ENCODE measurements around the gene TCF3. TPM values are rescaled to one million over a fixed set of nuclear protein-coding genes. Genes with fewer than 3 reads are reported as not detected.

The TCF3 gene
- total and polyA plus RNA-seq, 10 of the 15 experiments (the other 5 are each of a cell fraction or from before 2014, with no cell fraction given): 6.7 to 282 (median 70.7) TPM

DNA sequence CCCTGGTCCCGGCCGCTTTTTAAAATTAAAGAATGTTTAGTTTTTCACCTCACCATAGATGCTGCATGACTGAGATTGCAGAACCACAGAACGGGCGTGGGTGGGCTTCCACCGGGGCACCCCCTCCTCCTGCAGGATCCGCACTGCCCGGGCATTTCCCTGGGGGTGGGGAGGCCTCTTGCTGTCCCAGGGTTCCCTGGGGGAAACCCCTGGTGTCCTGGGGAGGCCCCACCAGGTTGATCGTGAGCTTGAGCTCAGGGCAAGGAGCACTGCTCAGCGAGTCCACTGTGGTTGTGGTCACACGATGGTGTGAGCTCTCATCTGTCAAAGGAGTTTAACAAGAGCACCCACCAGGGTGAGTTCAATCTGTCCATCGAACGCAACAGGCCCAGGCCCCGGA lies 11.4 kb upstream of the TCF3 start (continued):
- TF ChIP-seq, protein P1, sequence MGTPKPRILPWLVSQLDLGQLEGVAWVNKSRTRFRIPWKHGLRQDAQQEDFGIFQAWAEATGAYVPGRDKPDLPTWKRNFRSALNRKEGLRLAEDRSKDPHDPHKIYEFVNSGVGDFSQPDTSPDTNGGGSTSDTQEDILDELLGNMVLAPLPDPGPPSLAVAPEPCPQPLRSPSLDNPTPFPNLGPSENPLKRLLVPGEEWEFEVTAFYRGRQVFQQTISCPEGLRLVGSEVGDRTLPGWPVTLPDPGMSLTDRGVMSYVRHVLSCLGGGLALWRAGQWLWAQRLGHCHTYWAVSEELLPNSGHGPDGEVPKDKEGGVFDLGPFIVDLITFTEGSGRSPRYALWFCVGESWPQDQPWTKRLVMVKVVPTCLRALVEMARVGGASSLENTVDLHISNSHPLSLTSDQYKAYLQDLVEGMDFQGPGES (IDR thresholded peaks at IDR 0.05): no peak
- TF ChIP-seq NBN (IDR thresholded peaks at IDR 0.05) (peak; percentile 65; the same call in 1 of the 2 replicates), SMC3 (IDR thresholded peaks at IDR 0.05; ENCODE audit: borderline replicate concordance, low read length) (no peak), POLR2A (IDR thresholded peaks at IDR 0.05; ENCODE audit: low read depth, low read length) (no peak), NFXL1 (IDR thresholded peaks at IDR 0.05; ENCODE audit: borderline replicate concordance) (no peak), TARDBP (IDR thresholded peaks at IDR 0.05; ENCODE audit: borderline replicate concordance) (no peak), ESRRA (IDR thresholded peaks at IDR 0.05; ENCODE audit: low read length) (no peak), CBFB (IDR thresholded peaks at IDR 0.05; ENCODE audit: low read depth) (peak; percentile 80), SUZ12 (IDR thresholded peaks at IDR 0.05; ENCODE audit: unreplicated experiment) (no peak), ETV6 (conservative IDR thresholded peaks at IDR 0.05 in 1 of 2, IDR thresholded peaks at IDR 0.05 in 1 of 2; ENCODE audit: borderline replicate concordance in 1 of 2, low read depth in 1 of 2) (peak in 1 of 2 experiments; percentile 56; a peak in 1 of 4 replicates), NFIC (IDR thresholded peaks at IDR 0.05; ENCODE audit: low read depth, low read length) (peak; percentile 84), FOXK2 (IDR thresholded peaks at IDR 0.05) (no peak), NRF1 (conservative IDR thresholded peaks at IDR 0.05; ENCODE audit: low read depth, low read length) (no peak), MYC (IDR thresholded peaks at IDR 0.05; ENCODE audit: insufficient read depth, insufficient read length, insufficient replicate concordance, low read length, severe bottlenecking) (no peak), KLF5 (IDR thresholded peaks at IDR 0.05; ENCODE audit: partially characterized antibody) (no peak), NR2F1 (conservative IDR thresholded peaks at IDR 0.05) (no peak; the same call in 1 of the 2 replicates), WRNIP1 (IDR thresholded peaks at IDR 0.05; ENCODE audit: borderline replicate concordance, low read depth, low read length) (no peak), POLR2AphosphoS5 (IDR thresholded peaks at IDR 0.05; ENCODE audit: low read length) (no peak), ZNF207 (IDR thresholded peaks at IDR 0.05; ENCODE audit: borderline replicate concordance) (no peak), BMI1 (IDR thresholded peaks at IDR 0.05; ENCODE audit: borderline replicate concordance) (no peak), TCF3 (IDR thresholded peaks at IDR 0.05; ENCODE audit: borderline replicate concordance, insufficient read depth, low read depth, low read length) (no peak), TCF7 (IDR thresholded peaks at IDR 0.05; ENCODE audit: borderline replicate concordance) (no peak; the same call in 1 of the 2 replicates)
- TF ChIP-seq, protein P2, sequence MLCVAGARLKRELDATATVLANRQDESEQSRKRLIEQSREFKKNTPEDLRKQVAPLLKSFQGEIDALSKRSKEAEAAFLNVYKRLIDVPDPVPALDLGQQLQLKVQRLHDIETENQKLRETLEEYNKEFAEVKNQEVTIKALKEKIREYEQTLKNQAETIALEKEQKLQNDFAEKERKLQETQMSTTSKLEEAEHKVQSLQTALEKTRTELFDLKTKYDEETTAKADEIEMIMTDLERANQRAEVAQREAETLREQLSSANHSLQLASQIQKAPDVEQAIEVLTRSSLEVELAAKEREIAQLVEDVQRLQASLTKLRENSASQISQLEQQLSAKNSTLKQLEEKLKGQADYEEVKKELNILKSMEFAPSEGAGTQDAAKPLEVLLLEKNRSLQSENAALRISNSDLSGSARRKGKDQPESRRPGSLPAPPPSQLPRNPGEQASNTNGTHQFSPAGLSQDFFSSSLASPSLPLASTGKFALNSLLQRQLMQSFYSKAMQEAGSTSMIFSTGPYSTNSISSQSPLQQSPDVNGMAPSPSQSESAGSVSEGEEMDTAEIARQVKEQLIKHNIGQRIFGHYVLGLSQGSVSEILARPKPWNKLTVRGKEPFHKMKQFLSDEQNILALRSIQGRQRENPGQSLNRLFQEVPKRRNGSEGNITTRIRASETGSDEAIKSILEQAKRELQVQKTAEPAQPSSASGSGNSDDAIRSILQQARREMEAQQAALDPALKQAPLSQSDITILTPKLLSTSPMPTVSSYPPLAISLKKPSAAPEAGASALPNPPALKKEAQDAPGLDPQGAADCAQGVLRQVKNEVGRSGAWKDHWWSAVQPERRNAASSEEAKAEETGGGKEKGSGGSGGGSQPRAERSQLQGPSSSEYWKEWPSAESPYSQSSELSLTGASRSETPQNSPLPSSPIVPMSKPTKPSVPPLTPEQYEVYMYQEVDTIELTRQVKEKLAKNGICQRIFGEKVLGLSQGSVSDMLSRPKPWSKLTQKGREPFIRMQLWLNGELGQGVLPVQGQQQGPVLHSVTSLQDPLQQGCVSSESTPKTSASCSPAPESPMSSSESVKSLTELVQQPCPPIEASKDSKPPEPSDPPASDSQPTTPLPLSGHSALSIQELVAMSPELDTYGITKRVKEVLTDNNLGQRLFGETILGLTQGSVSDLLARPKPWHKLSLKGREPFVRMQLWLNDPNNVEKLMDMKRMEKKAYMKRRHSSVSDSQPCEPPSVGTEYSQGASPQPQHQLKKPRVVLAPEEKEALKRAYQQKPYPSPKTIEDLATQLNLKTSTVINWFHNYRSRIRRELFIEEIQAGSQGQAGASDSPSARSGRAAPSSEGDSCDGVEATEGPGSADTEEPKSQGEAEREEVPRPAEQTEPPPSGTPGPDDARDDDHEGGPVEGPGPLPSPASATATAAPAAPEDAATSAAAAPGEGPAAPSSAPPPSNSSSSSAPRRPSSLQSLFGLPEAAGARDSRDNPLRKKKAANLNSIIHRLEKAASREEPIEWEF (IDR thresholded peaks at IDR 0.05; ENCODE audit: insufficient replicate concordance, low read depth, low read length): no peak
- TF ChIP-seq, protein P3, sequence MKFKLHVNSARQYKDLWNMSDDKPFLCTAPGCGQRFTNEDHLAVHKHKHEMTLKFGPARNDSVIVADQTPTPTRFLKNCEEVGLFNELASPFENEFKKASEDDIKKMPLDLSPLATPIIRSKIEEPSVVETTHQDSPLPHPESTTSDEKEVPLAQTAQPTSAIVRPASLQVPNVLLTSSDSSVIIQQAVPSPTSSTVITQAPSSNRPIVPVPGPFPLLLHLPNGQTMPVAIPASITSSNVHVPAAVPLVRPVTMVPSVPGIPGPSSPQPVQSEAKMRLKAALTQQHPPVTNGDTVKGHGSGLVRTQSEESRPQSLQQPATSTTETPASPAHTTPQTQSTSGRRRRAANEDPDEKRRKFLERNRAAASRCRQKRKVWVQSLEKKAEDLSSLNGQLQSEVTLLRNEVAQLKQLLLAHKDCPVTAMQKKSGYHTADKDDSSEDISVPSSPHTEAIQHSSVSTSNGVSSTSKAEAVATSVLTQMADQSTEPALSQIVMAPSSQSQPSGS (IDR thresholded peaks at IDR 0.05; ENCODE audit: low read length): no peak; the same call in 1 of the 2 replicates

All from GM12878 (cell line).